Lower leg skin (tissue), 4 donors: ENCODE results near the gene ENDOV. TPM values are rescaled to one million over a fixed set of nuclear protein-coding genes. Genes with fewer than 3 reads are reported as not detected.

Experiments
- DNase-seq, 2 donors: peaks; one replicate each; pipeline ENCODE4 v3.0.0-alpha.2; 2019; ENCODE audit warnings: low spot score in 2 of 2
- H3K4me3 ChIP-seq: fragments of 200-600 bp; sonication (generic); 2 replicates; pipeline ENCODE4 v1.5.1; 2017; ENCODE audit warnings: mild to moderate bottlenecking, low read depth; ENCODE audit not compliant: poor library complexity, severe bottlenecking
- CTCF ChIP-seq, 3 donors: fragments of 450-650 bp; IDR thresholded peaks; one replicate each; pipeline ENCODE4 v1.5.1; 2016; ENCODE audit warnings: antibody characterized with exemption in 3 of 3, mild to moderate bottlenecking in 3 of 3, moderate library complexity in 2 of 3
- POLR2A ChIP-seq, 2 donors: fragments of 450-650 bp; IDR thresholded peaks; one replicate each; pipeline ENCODE4 v1.6.1; 2016 to 2017; ENCODE audit warnings: antibody characterized with exemption in 2 of 2, mild to moderate bottlenecking in 1 of 2, moderate library complexity in 1 of 2
- WGBS, 2 donors: methylation state at CpG; one replicate each; pipeline ENCODE4 v1.1.5; 2018; 5-methylcytosine and 5-hydroxymethylcytosine counted together
- intact Hi-C: fragments of 100-400 bp; cut with DNase I; formaldehyde crosslinking; loops from one replicate; pipeline ENCODE4 v1.15.0; 2023; ENCODE audit warnings: low total_unique reads
- total RNA-seq, 4 donors: library from RNA; depleted of rRNA; stranded (reverse); fragments of >200 nt; gene quantifications; one replicate each; pipeline ENCODE4 v1.1.0, GENCODE V29; 2016

The ENDOV gene
- total RNA-seq, 4 donors from 2014 or later: 13.7 to 26.8 (median 21.3) TPM

GRCh38 chr17:80413771-80414507 is 1.0 kb upstream of the ENDOV start:
- no peak for DNase-seq
- no peak overlapping the region for H3K4me3 ChIP-seq
- no peak for TF ChIP-seq POLR2A (IDR thresholded peaks at IDR 0.05)
- no peak for TF ChIP-seq CTCF (IDR thresholded peaks at IDR 0.05)
- intact Hi-C loops: no loop called here
- 41 to 45% methylated on average over 26 of the region's 26 CpGs for WGBS, 2 donors

GRCh38 chr17:80414508-80414802 is 512 bp upstream of the ENDOV start:
- intact Hi-C loops: no loop called here
- no peak for TF ChIP-seq POLR2A (IDR thresholded peaks at IDR 0.05)
- TF ChIP-seq CTCF (IDR thresholded peaks at IDR 0.05): no peak
- WGBS, 2 donors: 0 to 1% methylated on average over 6 to 15 of the region's 15 CpGs
- H3K4me3 ChIP-seq: peak overlapping the region; percentile 82
- no peak for DNase-seq

- DNase-seq: no peak
- H3K4me3 ChIP-seq: peak overlapping the region; percentile 82
- intact Hi-C loops: no loop called here
- 14 to 25% methylated on average over 19 to 27 of the region's 39 CpGs for whole genome bisulfite sequencing, 2 donors
- no peak for TF ChIP-seq POLR2A (IDR thresholded peaks at IDR 0.05)
- no peak for TF ChIP-seq CTCF (IDR thresholded peaks at IDR 0.05)
These were observed 715 bp downstream of the ENDOV start for GRCh38 chr17:80415626-80416137.

GRCh38 chr17:80416260-80416939 is 1.4 kb downstream of the ENDOV start:
- no peak for TF ChIP-seq POLR2A (IDR thresholded peaks at IDR 0.05)
- no peak for TF ChIP-seq CTCF (IDR thresholded peaks at IDR 0.05)
- no peak for DNase-seq
- no peak overlapping the region for H3K4me3 ChIP-seq
- 74 to 77% methylated on average over 7 of the region's 7 CpGs for WGBS, 2 donors
- intact Hi-C loops: no loop called here

GRCh38 chr17:80416940-80417293 is 1.9 kb downstream of the ENDOV start:
- intact Hi-C loops: no loop called here
- 81 to 83% methylated on average over 6 of the region's 6 CpGs for WGBS, 2 donors
- no peak for DNase-seq
- H3K4me3 ChIP-seq: no peak overlapping the region
- no peak for TF ChIP-seq CTCF (IDR thresholded peaks at IDR 0.05)
